IMR-90 (cell line): ENCODE measurements around the gene AMN. TPM values are rescaled to one million over a fixed set of nuclear protein-coding genes. Genes with fewer than 3 reads are reported as not detected.

ENCODE experiments used
- ATAC-seq: fragments of 200-7000 bp; cut with Tn5 transposase; 2 replicates; pipeline ENCODE4 v1.9.1; 2020; ENCODE audit warnings: low read depth, mild to moderate bottlenecking, moderate library complexity
- BruUV-seq: library from RNA; stranded (reverse); fragments of 400-500 nt; replicated peaks from 2 replicates; lab custom pipeline; 2021; lab: Mats Ljungman, UMichigan
- CTCF ChIA-PET: fragments of 300-600 bp; formaldehyde crosslinking; extraction: SDS; loops from one replicate; lab custom pipeline; 2021; ENCODE audit warnings: antibody characterized with exemption; lab: Yijun Ruan, JAX
- POLR2A ChIA-PET: fragments of 300-600 bp; sonication (Branson Sonifier 250); formaldehyde crosslinking; loops from one replicate; lab custom pipeline; 2022; ENCODE audit warnings: antibody characterized with exemption; ENCODE audit not compliant: unreplicated experiment; lab: Charles Lee
- DNase-seq: peaks from one replicate; pipeline ENCODE4 v3.0.0; 2013
- H2AFZ ChIP-seq: replicated peaks from 2 replicates; pipeline ENCODE3; 2013; ENCODE audit warnings: low read length, mild to moderate bottlenecking; ENCODE audit not compliant: poor library complexity
- H2AK5ac ChIP-seq: 2 replicates; pipeline ENCODE4 v1.6.1; 2013; ENCODE audit warnings: low read depth, low read length, inconsistent platforms
- H2AK9ac ChIP-seq: replicated peaks from 2 replicates; pipeline ENCODE3; 2013; ENCODE audit warnings: mild to moderate bottlenecking, low read depth, low read length, moderate library complexity; ENCODE audit not compliant: poor library complexity
- H2BK120ac ChIP-seq: 2 replicates; pipeline ENCODE4 v1.6.1; 2013; ENCODE audit warnings: low read depth, low read length, inconsistent platforms
- H2BK15ac ChIP-seq: 3 replicates; pipeline ENCODE4 v1.6.1; 2013; ENCODE audit warnings: low read depth, low read length, inconsistent platforms
- H2BK20ac ChIP-seq: 2 replicates; pipeline ENCODE4 v1.6.1; 2013; ENCODE audit warnings: low read depth, mild to moderate bottlenecking, inconsistent platforms, low read length, moderate library complexity
- H2BK5ac ChIP-seq: 2 replicates; pipeline ENCODE4 v1.6.1; 2013; ENCODE audit warnings: mild to moderate bottlenecking, low read depth, low read length, inconsistent platforms; ENCODE audit not compliant: poor library complexity, severe bottlenecking
- H3K14ac ChIP-seq: replicated peaks from 2 replicates; pipeline ENCODE4 v1.6.1; 2013; ENCODE audit warnings: low read depth, low read length, inconsistent platforms
- H3K18ac ChIP-seq: 2 replicates; pipeline ENCODE4 v1.6.1; 2013; ENCODE audit warnings: low read depth, low read length, control low read depth
- H3K23ac ChIP-seq: 2 replicates; pipeline ENCODE4 v1.6.1; 2013; ENCODE audit warnings: low read depth, low read length, inconsistent platforms
- H3K27ac ChIP-seq: 2 replicates; pipeline ENCODE4 v1.5.1; 2013; ENCODE audit warnings: mild to moderate bottlenecking, control low read depth, low read length; ENCODE audit not compliant: insufficient read depth
- H3K27me3 ChIP-seq: 2 replicates; pipeline ENCODE4 v1.6.1; 2013; ENCODE audit warnings: low read length; ENCODE audit not compliant: control insufficient read depth, insufficient read depth
- H3K36me3 ChIP-seq: 2 replicates; pipeline ENCODE4 v1.6.1; 2013; ENCODE audit warnings: low read length, mixed read lengths; ENCODE audit not compliant: control insufficient read depth, insufficient read depth
- H3K4ac ChIP-seq: 2 replicates; pipeline ENCODE4 v1.6.1; 2013; ENCODE audit warnings: low read depth, low read length, inconsistent platforms
- H3K4me1 ChIP-seq: 2 replicates; pipeline ENCODE4 v1.6.1; 2013; ENCODE audit warnings: low read length, mixed read lengths; ENCODE audit not compliant: control insufficient read depth, insufficient read depth
- H3K4me2 ChIP-seq: 2 replicates; pipeline ENCODE4 v1.6.1; 2013; ENCODE audit warnings: low read depth, mild to moderate bottlenecking, control low read depth, low read length, moderate library complexity
- H3K4me3 ChIP-seq: 2 replicates; pipeline ENCODE4 v1.5.1; 2013; ENCODE audit warnings: low read depth, mild to moderate bottlenecking, control low read depth, low read length, moderate library complexity; ENCODE audit not compliant: insufficient read depth
- H3K56ac ChIP-seq: 2 replicates; pipeline ENCODE4 v1.6.1; 2013; ENCODE audit warnings: low read length, inconsistent platforms; ENCODE audit not compliant: insufficient read depth; ENCODE audit errors: extremely low read depth
- H3K79me1 ChIP-seq, 2 experiments: 2 replicates each; pipeline ENCODE4 v1.6.1; 2013; ENCODE audit warnings: low read length in 2 of 2, inconsistent platforms in 1 of 2, low read depth in 1 of 2
- H3K9ac ChIP-seq: 2 replicates; pipeline ENCODE4 v1.6.1; 2013; ENCODE audit warnings: low read depth, low read length, control low read depth
- H3K9me1 ChIP-seq: 2 replicates; pipeline ENCODE4 v1.6.1; 2013; ENCODE audit warnings: low read length, inconsistent platforms; ENCODE audit not compliant: insufficient read depth
- H3K9me3 ChIP-seq: 2 replicates; pipeline ENCODE4 v1.6.1; 2013; ENCODE audit warnings: low read length; ENCODE audit not compliant: control insufficient read depth, insufficient read depth
- H4K20me1 ChIP-seq: 2 replicates; pipeline ENCODE4 v1.6.1; 2013; ENCODE audit warnings: low read length, inconsistent platforms; ENCODE audit not compliant: insufficient read depth
- H4K5ac ChIP-seq: 2 replicates; pipeline ENCODE4 v1.6.1; 2013; ENCODE audit warnings: mild to moderate bottlenecking, low read depth, low read length, control low read depth
- H4K8ac ChIP-seq, 2 experiments: 2 replicates each; pipeline ENCODE4 v1.6.1; 2013; ENCODE audit warnings: low read depth in 2 of 2, low read length in 2 of 2, control low read depth in 1 of 2, inconsistent platforms in 1 of 2
- H4K91ac ChIP-seq: 2 replicates; pipeline ENCODE4 v1.6.1; 2013; ENCODE audit warnings: low read depth, low read length, inconsistent platforms; ENCODE audit not compliant: insufficient read depth
- BHLHE40 ChIP-seq: fragments of 150-350 bp; IDR thresholded peaks from 2 replicates; pipeline ENCODE4 v1.6.1; 2016; ENCODE audit warnings: mild to moderate bottlenecking, low read depth, low read length
- CEBPB ChIP-seq: IDR thresholded peaks from 2 replicates; pipeline ENCODE4 v1.6.1; 2012; ENCODE audit warnings: low read depth, low read length, improper control_type of control experiment
- CHD1 ChIP-seq: IDR thresholded peaks from 2 replicates; pipeline ENCODE4 v1.6.1; 2012; ENCODE audit warnings: low read depth, low read length, improper control_type of control experiment
- FOS ChIP-seq: fragments of 150-350 bp; IDR thresholded peaks from 2 replicates; pipeline ENCODE4 v1.6.1; 2016; ENCODE audit warnings: low read depth, low read length
- MAFK ChIP-seq: IDR thresholded peaks from 2 replicates; pipeline ENCODE4 v1.6.1; 2012; ENCODE audit warnings: low read depth, low read length, improper control_type of control experiment
- MAZ ChIP-seq: IDR thresholded peaks from 2 replicates; pipeline ENCODE4 v1.6.1; 2012; ENCODE audit warnings: low read depth, mild to moderate bottlenecking, low read length, improper control_type of control experiment, moderate library complexity, borderline replicate concordance
- MXI1 ChIP-seq: IDR thresholded peaks from 2 replicates; pipeline ENCODE4 v1.6.1; 2012; ENCODE audit warnings: low read depth, mild to moderate bottlenecking, low read length, moderate library complexity, borderline replicate concordance
- NFE2L2 ChIP-seq: fragments of 150-350 bp; IDR thresholded peaks from 2 replicates; pipeline ENCODE4 v1.6.1; 2016; ENCODE audit warnings: low read depth, mild to moderate bottlenecking, low read length
- POLR2A ChIP-seq: IDR thresholded peaks from 2 replicates; pipeline ENCODE4 v1.6.1; 2012; ENCODE audit warnings: mild to moderate bottlenecking, low read depth, low read length
- RCOR1 ChIP-seq: IDR thresholded peaks from 2 replicates; pipeline ENCODE4 v1.6.1; 2012; ENCODE audit warnings: mild to moderate bottlenecking, low read length, improper control_type of control experiment; ENCODE audit not compliant: insufficient replicate concordance
- SMC3 ChIP-seq: fragments of 150-350 bp; IDR thresholded peaks from 2 replicates; pipeline ENCODE4 v1.6.1; 2016; ENCODE audit warnings: low read depth, mild to moderate bottlenecking, antibody characterized with exemption, low read length, moderate library complexity
- USF2 ChIP-seq: fragments of 150-350 bp; IDR thresholded peaks from 2 replicates; pipeline ENCODE4 v1.6.1; 2017; ENCODE audit warnings: mild to moderate bottlenecking, antibody characterized with exemption, low read length, low read depth
- WGBS, 2 experiments: methylation state at CpG; one replicate each; pipeline versions ENCODE4 v1.1.5 to v1.1.7; 2013; ENCODE audit warnings: missing lambda C conversion rate in 2 of 2; ENCODE audit not compliant: insufficient read length in 1 of 2; ENCODE audit errors: extremely low coverage in 2 of 2; 5-methylcytosine and 5-hydroxymethylcytosine counted together
- dilution Hi-C: fragments of 300-500 bp; cut with HindIII; formaldehyde crosslinking; loops from one replicate; pipeline ENCODE4 v1.14.3; 2018; ENCODE audit warnings: low sequenced_read_pairs; ENCODE audit not compliant: unreplicated experiment
- in situ Hi-C: fragments of 300-500 bp; cut with MboI; formaldehyde crosslinking; loops from 3 replicates; pipeline ENCODE4 v1.14.3; 2019; ENCODE audit warnings: low sequenced_read_pairs, inconsistent platforms, mixed read lengths
- intact Hi-C: fragments of 100-400 bp; cut with micrococcal nuclease; formaldehyde crosslinking; loops from 2 replicates; pipeline ENCODE4 v1.10.0; 2022
- polyA plus RNA-seq, 3 experiments: library from polyadenylated mRNA; depleted of rRNA; stranded (reverse); fragments of >200 nt; gene quantifications; 2 replicates each; pipeline ENCODE4 v1.2.3, GENCODE V29; 2012; ENCODE audit warnings: low replicate concordance in 1 of 3
- total RNA-seq: library from RNA; depleted of rRNA; stranded (reverse); fragments of >200 nt; gene quantifications from 2 replicates; pipeline ENCODE4 v1.2.3, GENCODE V29; 2012
- TF ChIP-seq, protein P1 (sequence below): fragments of 150-350 bp; IDR thresholded peaks from 2 replicates; pipeline ENCODE4 v1.6.1; 2016; ENCODE audit warnings: low read depth, mild to moderate bottlenecking, low read length, moderate library complexity, borderline replicate concordance
- TF ChIP-seq, protein P2 (sequence below): conservative IDR thresholded peaks from 2 replicates; pipeline ENCODE4 v1.5.1; 2012; ENCODE audit warnings: mild to moderate bottlenecking, low read depth, low read length, improper control_type of control experiment

AMN gene
- total and polyA plus RNA-seq, 2 of the 4 experiments (the other 2 are of a cell fraction) = under 0.01 to 0.24 TPM

DNA sequence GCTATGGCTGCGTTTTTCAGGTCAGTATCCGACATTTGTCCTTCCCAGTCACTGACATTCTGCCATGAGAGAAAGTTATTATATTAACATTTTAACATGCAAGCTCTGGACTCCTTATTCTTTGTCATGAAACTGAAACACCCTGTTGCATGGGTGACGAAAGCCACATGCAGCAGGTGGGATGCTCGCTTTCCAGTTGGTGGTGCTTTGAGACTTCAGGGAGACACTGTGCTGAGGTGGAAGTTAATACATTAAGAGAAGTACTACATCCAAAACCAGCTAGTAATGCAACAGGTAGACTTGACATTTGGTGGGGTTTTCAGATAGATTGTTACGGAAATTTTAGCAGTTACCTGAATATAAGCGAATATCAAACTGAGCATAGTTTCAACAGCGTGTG, 32.8 kb upstream of the AMN start:
- no peak overlapping the region for H3K4ac ChIP-seq
- no peak overlapping the region for H4K8ac ChIP-seq
- peaks cover 0 to 15% of the 10 kb centered on the region in 2 experiments; a peak in 1 of 4 replicates for H3K79me1 ChIP-seq
- no peak overlapping the region for H2BK15ac ChIP-seq
- no peak overlapping the region for H4K91ac ChIP-seq
- BruUV-seq = no TSS peak
- H3K36me3 ChIP-seq = peaks cover 20% of the 10 kb centered on the region
- in situ Hi-C loops = loop anchor here (10.0 kb wide), 1 partner anchor 105 kb away; no protein-coding TSS in a partner anchor
- intact Hi-C loops = loop anchor here (5.0 kb wide), 1 partner anchor 92 kb away; no protein-coding TSS in a partner anchor
- H3K23ac ChIP-seq = no peak overlapping the region
- H3K27ac ChIP-seq = no peak overlapping the region
- WGBS, 2 experiments = 100% methylated on average over 5 of the region's 7 CpGs; no CpG with 5 or more reads in 1 of the 2 experiments
- H2BK20ac ChIP-seq = no peak overlapping the region
- ChIA-PET CTCF (no interaction called here), POLR2A (no interaction called here)
- no peak overlapping the region for H3K18ac ChIP-seq
- no peak overlapping the region for H2BK120ac ChIP-seq
- no peaks in the 10 kb centered on the region for H3K9me3 ChIP-seq
- H4K5ac ChIP-seq = no peak overlapping the region
- no peak overlapping the region for H2AFZ ChIP-seq
- DNase-seq (no peak), ATAC-seq (no peak)
- no peak overlapping the region for H2AK9ac ChIP-seq
- H2AK5ac ChIP-seq = no peak overlapping the region
- peaks cover 19% of the 10 kb centered on the region; the same call in 1 of the 2 replicates for H4K20me1 ChIP-seq
- H3K14ac ChIP-seq = no peak overlapping the region
- no peak overlapping the region for H2BK5ac ChIP-seq
- no peak overlapping the region for H3K4me3 ChIP-seq
- H3K56ac ChIP-seq = no peak overlapping the region
- dilution Hi-C loops = no loop called here
- H3K4me2 ChIP-seq = no peak overlapping the region
- no peaks in the 10 kb centered on the region for H3K27me3 ChIP-seq
- peaks cover 8% of the 10 kb centered on the region for H3K9me1 ChIP-seq
- H3K4me1 ChIP-seq = peaks cover 2% of the 10 kb centered on the region; the same call in 1 of the 2 replicates
- TF ChIP-seq RCOR1 (no peak), FOS (no peak), CEBPB (no peak), NFE2L2 (no peak), POLR2A (no peak), MAZ (no peak), USF2 (no peak), BHLHE40 (no peak), SMC3 (no peak), CHD1 (no peak), MXI1 (no peak), MAFK (no peak)
- TF ChIP-seq, protein P1, sequence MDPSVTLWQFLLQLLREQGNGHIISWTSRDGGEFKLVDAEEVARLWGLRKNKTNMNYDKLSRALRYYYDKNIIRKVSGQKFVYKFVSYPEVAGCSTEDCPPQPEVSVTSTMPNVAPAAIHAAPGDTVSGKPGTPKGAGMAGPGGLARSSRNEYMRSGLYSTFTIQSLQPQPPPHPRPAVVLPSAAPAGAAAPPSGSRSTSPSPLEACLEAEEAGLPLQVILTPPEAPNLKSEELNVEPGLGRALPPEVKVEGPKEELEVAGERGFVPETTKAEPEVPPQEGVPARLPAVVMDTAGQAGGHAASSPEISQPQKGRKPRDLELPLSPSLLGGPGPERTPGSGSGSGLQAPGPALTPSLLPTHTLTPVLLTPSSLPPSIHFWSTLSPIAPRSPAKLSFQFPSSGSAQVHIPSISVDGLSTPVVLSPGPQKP = no peak
- TF ChIP-seq, protein P2, sequence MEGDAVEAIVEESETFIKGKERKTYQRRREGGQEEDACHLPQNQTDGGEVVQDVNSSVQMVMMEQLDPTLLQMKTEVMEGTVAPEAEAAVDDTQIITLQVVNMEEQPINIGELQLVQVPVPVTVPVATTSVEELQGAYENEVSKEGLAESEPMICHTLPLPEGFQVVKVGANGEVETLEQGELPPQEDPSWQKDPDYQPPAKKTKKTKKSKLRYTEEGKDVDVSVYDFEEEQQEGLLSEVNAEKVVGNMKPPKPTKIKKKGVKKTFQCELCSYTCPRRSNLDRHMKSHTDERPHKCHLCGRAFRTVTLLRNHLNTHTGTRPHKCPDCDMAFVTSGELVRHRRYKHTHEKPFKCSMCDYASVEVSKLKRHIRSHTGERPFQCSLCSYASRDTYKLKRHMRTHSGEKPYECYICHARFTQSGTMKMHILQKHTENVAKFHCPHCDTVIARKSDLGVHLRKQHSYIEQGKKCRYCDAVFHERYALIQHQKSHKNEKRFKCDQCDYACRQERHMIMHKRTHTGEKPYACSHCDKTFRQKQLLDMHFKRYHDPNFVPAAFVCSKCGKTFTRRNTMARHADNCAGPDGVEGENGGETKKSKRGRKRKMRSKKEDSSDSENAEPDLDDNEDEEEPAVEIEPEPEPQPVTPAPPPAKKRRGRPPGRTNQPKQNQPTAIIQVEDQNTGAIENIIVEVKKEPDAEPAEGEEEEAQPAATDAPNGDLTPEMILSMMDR = no peak
- no peak overlapping the region for H3K9ac ChIP-seq
